GM21737 (cell line): ENCODE measurements around the gene PTPRQ.
"Not testable (repeated sequence)": the region's sequence is repeated elsewhere in the genome, so short reads cannot be mapped to it uniquely, and the experiment has no call there.

Source experiments
- ATAC-seq: cut with Tn5 transposase; IDR thresholded peaks from one replicate; pipeline ENCODE4 v1.9.1; 2021; ENCODE audit warnings: mild to moderate bottlenecking, moderate library complexity; ENCODE audit not compliant: unreplicated experiment

The PTPRQ gene, protein sequence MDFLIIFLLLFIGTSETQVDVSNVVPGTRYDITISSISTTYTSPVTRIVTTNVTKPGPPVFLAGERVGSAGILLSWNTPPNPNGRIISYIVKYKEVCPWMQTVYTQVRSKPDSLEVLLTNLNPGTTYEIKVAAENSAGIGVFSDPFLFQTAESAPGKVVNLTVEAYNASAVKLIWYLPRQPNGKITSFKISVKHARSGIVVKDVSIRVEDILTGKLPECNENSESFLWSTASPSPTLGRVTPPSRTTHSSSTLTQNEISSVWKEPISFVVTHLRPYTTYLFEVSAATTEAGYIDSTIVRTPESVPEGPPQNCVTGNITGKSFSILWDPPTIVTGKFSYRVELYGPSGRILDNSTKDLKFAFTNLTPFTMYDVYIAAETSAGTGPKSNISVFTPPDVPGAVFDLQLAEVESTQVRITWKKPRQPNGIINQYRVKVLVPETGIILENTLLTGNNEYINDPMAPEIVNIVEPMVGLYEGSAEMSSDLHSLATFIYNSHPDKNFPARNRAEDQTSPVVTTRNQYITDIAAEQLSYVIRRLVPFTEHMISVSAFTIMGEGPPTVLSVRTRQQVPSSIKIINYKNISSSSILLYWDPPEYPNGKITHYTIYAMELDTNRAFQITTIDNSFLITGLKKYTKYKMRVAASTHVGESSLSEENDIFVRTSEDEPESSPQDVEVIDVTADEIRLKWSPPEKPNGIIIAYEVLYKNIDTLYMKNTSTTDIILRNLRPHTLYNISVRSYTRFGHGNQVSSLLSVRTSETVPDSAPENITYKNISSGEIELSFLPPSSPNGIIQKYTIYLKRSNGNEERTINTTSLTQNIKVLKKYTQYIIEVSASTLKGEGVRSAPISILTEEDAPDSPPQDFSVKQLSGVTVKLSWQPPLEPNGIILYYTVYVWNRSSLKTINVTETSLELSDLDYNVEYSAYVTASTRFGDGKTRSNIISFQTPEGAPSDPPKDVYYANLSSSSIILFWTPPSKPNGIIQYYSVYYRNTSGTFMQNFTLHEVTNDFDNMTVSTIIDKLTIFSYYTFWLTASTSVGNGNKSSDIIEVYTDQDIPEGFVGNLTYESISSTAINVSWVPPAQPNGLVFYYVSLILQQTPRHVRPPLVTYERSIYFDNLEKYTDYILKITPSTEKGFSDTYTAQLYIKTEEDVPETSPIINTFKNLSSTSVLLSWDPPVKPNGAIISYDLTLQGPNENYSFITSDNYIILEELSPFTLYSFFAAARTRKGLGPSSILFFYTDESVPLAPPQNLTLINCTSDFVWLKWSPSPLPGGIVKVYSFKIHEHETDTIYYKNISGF (N-terminal part only)

DNA sequence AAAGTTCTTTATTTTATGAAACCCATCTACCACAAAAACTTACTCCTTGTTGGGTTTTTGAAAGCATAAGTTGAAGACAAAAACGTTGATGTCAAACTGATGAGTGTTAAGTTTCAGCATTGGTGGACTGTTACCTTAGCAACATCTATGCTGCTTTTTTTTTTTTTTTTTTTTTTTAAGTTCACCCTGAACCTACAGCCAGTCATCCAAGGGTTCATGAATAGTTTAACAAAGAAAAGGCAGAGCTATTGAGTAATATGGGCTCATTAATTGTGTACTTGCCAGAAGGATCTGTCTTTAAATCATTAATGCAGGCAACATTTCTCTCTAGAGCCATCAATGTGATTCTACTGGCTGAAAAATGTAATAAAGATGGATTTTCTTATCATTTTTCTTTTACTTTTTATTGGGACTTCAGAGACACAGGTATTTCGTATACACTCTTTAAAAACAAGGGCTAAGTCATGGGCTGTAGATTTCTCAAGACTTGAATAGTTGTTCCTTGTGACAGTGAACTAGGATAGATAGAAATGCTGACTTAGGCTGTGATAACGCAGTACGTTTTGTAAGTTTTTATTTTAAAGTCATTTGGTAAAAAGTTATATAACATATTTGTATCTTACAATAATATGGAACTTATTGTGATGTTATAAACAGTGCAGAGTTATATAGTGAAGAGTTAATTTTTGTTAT, at the start of gene PTPRQ:
Gene PTPRQ (plus strand): TSS at position 262 of the 693 bp plus-strand sequence. CDS start 111 bp downstream, at position 373.
- ATAC-seq, result no peak

DNA sequence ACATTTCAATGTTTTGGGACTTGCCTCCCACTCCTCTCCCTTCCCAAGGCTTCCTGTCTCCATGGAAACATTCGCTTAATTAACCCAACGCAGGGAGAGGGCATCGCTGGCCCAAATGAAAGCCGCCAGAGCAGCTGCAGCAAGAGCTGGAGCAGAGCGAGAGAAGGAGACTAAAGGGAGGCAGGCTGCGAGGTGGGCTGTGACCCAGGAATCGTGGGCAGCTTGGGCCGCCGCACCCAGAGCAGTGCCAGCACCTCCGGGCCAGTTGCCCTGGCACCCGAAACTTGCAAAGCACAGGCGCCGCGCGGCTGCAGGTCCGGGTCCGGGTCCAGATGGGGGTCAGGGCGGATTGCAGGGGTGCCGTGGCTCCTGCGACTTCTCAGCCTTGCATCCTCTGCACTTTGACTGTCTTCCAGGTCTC, 43.5 kb upstream of the PTPRQ start:
- ATAC-seq, result no peak

DNA sequence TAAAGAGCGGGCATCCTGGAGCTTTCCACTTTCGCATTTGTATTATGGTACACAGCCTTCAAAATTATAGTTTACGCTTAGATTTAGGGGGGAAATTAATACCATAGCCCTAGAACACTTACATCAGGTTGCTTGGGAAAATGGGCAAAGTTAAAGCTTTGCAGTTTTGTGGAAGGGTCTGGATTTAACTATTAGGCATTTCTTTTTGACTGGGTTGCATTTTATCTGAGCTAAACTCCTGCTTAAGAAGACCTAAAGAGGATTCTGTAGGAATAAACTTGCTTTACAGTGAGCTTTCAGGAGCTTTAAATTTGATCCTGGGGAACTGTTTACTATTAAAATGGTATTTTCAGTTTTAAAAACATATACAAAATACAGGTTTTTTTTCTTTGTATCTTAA, 42.8 kb upstream of the PTPRQ start:
- ATAC-seq, result no peak

GRCh38 chr12:80404629-80405028, 39.4 kb upstream of the PTPRQ start:
- no peak for ATAC-seq

DNA sequence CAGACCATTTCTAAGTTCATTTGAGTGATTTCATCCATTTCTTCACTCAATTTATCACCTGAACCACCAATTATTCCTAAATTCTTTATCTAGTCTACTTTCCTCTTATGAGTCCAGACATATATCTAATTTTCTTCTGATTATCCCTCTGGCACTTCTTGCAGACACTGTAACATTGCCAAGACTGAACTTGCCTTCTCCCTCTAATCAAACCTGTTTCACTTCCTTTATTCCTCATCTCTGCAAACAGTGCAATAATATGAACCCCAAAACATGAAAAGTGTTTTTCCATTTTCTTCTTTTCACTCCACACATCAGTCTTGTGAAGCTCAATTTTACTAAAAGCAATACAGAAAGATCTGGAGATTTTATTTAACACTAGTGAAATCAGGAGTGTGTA, 37.8 kb upstream of the PTPRQ start:
- no peak for ATAC-seq

GRCh38 chr12:80411787-80412186, 32.2 kb upstream of the PTPRQ start:
- ATAC-seq, result no peak

DNA sequence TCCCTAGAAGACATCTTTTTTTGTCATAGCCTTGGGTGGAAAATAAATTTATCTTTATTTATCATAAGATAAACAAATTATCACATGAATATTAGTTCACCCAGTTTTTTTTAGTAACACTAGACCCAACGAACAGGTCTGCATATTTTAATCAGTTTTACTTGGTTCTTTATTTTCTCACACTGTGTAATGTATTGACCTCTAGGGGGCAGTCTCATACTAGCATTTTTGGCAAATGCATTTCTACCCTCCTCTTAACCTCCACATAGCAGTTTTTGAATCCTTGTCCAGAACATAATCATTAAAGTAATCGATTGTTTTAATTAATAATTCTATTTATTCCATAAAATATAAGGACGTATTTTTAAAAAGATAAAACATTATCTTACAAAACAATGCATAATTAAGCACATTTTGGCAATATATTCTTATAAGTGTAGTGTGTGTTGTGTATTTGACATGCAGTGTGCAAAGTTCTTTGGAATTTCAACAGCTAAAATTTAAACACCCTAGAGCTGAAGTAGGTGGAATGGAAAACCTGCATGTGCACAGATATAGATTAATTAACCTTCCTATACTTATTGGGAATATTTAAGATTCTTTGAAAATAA, 31.6 kb upstream of the PTPRQ start:
- ATAC-seq, result peak; percentile 78

- no peak for ATAC-seq
These were observed 30.6 kb upstream of the PTPRQ start for GRCh38 chr12:80413462-80413861.

GRCh38 chr12:80415466-80415865, 28.6 kb upstream of the PTPRQ start:
- ATAC-seq, result no peak

DNA sequence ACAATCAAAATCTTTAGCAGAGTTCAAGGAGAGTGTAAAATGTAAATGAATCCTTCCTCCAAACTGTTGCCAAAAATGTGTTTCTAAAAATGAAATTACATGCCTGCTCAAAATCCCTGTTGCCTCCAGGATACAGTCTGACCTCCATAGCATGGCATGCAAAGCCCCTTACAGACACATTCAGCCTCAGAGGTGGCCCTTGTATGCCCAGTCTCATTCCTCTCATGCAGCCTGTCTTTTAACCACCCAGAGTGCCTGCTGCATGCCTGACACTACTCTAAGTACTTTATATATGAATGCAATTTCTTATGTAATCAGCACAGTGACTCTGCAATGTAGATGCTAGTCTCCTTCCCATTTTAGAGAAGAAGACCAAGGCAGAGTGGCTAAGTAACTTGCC, 24.4 kb upstream of the PTPRQ start:
- no peak for ATAC-seq

GRCh38 chr12:80420075-80420474, 24.0 kb upstream of the PTPRQ start:
- no peak for ATAC-seq

DNA sequence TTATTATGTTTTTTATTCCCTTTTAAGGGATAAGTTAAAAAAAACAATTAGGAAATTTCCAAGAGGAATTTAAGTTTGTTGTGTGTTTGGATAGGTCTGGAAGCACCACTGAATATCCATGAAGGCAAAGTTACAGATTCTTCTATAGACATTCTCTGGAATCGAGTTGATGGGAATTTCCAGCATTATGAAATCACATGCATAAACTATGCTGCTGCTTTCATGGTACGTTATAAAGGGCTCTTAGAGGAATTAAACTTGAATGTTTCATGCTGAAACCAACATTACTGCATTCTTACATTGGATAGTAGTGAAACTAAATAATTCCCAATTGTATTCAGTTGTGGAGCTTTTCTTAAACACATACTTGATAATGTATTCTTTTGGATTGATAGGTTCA, 21.5 kb upstream of the PTPRQ start:
- ATAC-seq, result no peak

- no peak for ATAC-seq
These were observed 12.0 kb upstream of the PTPRQ start for GRCh38 chr12:80432061-80432460.

DNA sequence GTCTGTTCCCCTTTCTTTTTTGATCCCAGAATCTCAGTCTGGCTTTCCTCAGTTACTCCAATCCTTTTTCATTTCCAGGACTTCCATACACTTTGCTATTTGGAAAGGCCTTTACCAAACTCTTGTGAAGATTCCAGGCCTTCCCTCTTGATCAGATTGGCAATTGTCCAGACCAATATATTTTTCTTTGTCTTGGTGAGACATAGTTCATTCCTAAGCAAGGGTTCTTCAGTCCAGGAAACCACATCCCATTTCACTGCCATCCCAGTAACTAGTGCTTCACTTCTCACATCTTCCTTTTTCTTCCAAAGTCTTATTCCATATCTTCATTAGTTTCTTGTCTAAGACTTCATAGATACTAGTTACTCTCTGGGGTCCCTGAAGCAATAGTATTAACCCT, 2.1 kb upstream of the PTPRQ start:
- ATAC-seq, result no peak

GRCh38 chr12:80442426-80443222, 1.4 kb upstream of the PTPRQ start:
- no peak for ATAC-seq

DNA sequence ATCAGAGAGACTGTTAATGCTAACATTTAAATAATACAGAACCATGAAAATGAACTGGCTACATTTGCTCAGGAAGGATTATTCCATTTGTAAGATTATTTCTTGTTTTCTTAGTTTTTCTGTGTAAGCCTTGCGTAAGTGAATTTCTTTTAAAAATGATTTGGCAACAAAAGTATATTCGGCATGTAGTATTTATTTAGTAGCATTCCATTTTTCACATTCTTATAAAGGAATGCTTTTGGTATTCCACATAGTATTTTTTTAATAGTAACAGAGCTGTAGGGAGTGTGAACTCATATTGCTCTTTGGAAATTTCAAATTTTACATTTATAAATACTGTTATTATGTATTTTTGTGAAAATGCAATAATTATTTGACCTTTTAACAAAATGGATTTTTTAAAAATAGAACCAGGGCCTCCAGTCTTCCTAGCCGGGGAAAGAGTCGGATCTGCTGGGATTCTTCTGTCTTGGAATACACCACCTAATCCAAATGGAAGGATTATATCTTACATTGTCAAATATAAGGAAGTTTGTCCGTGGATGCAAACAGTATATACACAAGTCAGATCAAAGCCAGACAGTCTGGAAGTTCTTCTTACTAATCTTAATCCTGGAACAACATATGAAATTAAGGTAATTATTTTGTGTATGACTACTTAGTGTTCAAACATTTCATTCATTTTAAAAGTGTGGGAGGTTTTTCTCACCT, 1.2 kb downstream of the PTPRQ start:
- no peak for ATAC-seq

DNA sequence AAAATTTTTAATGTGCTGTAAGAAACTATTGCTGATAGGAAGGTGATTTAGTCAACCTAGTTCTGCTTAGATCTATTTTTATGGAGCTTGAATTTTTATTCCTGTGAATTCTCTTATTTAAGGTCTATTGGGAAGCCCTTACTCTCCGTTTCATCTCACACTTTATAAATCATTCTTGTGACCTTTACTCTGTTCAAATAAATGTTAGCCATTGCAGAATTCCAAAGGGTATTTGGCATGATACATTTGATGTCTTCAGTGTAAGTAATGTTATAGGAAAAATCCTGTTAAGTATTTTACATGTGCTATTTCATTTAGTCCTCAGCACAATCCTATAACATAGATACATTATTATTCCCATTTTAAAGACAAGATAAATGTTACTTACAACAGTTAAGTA, 12.5 kb downstream of the PTPRQ start:
- no peak for ATAC-seq

- no peak for ATAC-seq
These were observed 16.9 kb downstream of the PTPRQ start for GRCh38 chr12:80460972-80461371.

DNA sequence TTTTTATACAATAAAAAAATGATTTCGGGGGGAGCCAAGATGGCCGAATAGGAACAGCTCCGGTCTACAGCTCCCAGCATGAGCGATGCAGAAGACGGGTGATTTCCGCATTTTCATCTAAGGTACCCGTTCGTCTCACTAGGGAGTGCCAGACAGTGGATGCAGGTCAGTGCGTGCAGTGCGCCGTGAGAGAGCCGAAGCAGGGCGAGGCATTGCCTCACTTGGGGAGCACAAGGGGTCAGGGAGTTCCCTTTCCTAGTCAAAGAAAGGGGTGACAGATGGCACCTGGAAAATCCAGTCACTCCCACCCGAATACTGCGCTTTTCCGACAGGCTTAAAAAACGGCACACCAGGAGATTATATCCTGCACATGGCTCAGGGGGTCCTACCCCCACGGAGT, 17.8 kb downstream of the PTPRQ start:
- not testable (repeated sequence) for ATAC-seq
